SH-SY5Y (cell line): Measurements from ENCODE around the gene DNTTIP2.

Experiments used
- GATA2 ChIP-seq: IDR thresholded peaks from 2 replicates; pipeline ENCODE4 v1.6.1; 2011; ENCODE audit warnings: mild to moderate bottlenecking, low read depth, low read length
- GATA3 ChIP-seq: IDR thresholded peaks from 2 replicates; pipeline ENCODE4 v1.6.1; 2011; ENCODE audit warnings: low read depth, mild to moderate bottlenecking, low read length, moderate library complexity

- TF ChIP-seq GATA3 (no peak), GATA2 (no peak)
These were observed 1.5 kb downstream of the DNTTIP2 start for GRCh38 chr1:93877529-93877928.
